Parathyroid adenoma (tissue), 2 donors: ENCODE data around the gene NIF3L1.
"Not testable (repeated sequence)": the region's sequence is repeated elsewhere in the genome, so short reads cannot be mapped to it uniquely, and the experiment has no call there.

Experiments
- H2AFZ ChIP-seq: fragments of 300-600 bp; sonication (generic); one replicate; pipeline ENCODE4 v1.7.0; 2017; ENCODE audit warnings: antibody characterized with exemption, mild to moderate bottlenecking
- H3K27ac ChIP-seq: fragments of 300-600 bp; sonication (generic); one replicate; pipeline ENCODE4 v1.7.0; 2017
- H3K27me3 ChIP-seq: fragments of 300-600 bp; sonication (generic); one replicate; pipeline ENCODE4 v1.7.0; 2017; ENCODE audit warnings: low read length; ENCODE audit not compliant: control insufficient read depth, insufficient read depth
- H3K36me3 ChIP-seq: fragments of 300-600 bp; sonication (generic); one replicate; pipeline ENCODE4 v1.7.0; 2017; ENCODE audit warnings: low read length; ENCODE audit not compliant: control insufficient read depth, insufficient read depth
- H3K4me1 ChIP-seq: fragments of 300-600 bp; sonication (generic); one replicate; pipeline ENCODE4 v1.7.0; 2017; ENCODE audit warnings: control low read depth
- H3K4me2 ChIP-seq: fragments of 300-600 bp; sonication (generic); one replicate; pipeline ENCODE4 v1.7.0; 2017; ENCODE audit warnings: low read length
- H3K4me3 ChIP-seq: fragments of 300-600 bp; sonication (generic); one replicate; pipeline ENCODE4 v1.7.0; 2017; ENCODE audit warnings: low read depth, low read length
- H3K79me2 ChIP-seq: fragments of 300-600 bp; sonication (generic); one replicate; pipeline ENCODE4 v1.7.0; 2017; ENCODE audit warnings: control low read depth
- H3K9ac ChIP-seq: fragments of 300-600 bp; sonication (generic); one replicate; pipeline ENCODE4 v1.7.0; 2017; ENCODE audit warnings: mild to moderate bottlenecking
- H3K9me3 ChIP-seq: fragments of 300-600 bp; sonication (generic); one replicate; pipeline ENCODE4 v1.7.0; 2017; ENCODE audit warnings: low read length; ENCODE audit not compliant: control insufficient read depth
- TF ChIP-seq, protein P1 (sequence below): fragments of 300-600 bp; sonication (generic); IDR thresholded peaks from one replicate; pipeline ENCODE4 v1.7.0; 2017; ENCODE audit warnings: antibody characterized with exemption, mild to moderate bottlenecking
- donor health status: primary hyperparathyroidism.

Gene NIF3L1

DNA sequence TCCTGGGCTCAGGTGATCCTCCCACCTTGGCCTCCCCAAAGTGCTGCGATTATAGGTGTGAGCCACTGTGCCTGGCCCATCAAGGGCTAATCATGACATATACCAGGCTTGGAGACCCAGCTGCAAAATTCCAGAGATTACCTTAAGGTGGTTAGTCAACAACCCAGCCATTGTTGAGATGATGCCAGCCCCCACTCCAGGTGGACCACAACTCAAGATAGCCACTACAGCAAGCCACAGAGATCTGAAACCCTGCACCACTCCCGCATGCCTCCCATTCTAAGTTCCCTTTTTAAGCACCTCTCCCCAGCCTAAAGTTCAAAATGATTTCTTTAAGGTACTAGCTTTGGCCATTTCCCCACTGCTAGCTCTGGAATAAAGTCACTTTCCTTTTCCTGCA is 20.2 kb upstream of the NIF3L1 start:
- Histone ChIP-seq H3K4me3 (no peak overlapping the region), H3K36me3 (no peaks in the 10 kb centered on the region), H3K4me1 (no peaks in the 10 kb centered on the region), H2AFZ (no peak overlapping the region), H3K9ac (no peak overlapping the region), H3K9me3 (no peaks in the 10 kb centered on the region), H3K4me2 (no peak overlapping the region), H3K27ac (no peak overlapping the region), H3K79me2 (no peaks in the 10 kb centered on the region), H3K27me3 (no peaks in the 10 kb centered on the region)
- TF ChIP-seq, protein P1, sequence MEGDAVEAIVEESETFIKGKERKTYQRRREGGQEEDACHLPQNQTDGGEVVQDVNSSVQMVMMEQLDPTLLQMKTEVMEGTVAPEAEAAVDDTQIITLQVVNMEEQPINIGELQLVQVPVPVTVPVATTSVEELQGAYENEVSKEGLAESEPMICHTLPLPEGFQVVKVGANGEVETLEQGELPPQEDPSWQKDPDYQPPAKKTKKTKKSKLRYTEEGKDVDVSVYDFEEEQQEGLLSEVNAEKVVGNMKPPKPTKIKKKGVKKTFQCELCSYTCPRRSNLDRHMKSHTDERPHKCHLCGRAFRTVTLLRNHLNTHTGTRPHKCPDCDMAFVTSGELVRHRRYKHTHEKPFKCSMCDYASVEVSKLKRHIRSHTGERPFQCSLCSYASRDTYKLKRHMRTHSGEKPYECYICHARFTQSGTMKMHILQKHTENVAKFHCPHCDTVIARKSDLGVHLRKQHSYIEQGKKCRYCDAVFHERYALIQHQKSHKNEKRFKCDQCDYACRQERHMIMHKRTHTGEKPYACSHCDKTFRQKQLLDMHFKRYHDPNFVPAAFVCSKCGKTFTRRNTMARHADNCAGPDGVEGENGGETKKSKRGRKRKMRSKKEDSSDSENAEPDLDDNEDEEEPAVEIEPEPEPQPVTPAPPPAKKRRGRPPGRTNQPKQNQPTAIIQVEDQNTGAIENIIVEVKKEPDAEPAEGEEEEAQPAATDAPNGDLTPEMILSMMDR = no peak

DNA sequence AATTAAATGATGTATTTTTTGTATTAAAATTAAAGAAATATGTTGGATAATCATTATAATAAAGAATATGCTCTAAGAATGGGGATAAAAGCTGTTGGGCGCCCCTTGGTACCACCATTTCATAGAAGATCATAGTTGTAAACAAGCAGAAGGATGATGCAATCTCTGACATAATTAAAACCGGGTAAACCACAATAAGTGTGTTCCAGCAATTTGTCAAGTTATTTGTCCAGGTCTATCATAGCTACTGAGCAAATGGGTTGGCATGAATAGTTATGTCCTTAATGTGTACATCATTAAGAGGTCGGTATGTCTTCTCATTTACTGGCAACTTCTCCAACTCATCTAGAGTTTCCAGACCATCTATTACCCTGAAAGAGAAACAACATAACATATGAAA is 18.0 kb upstream of the NIF3L1 start:
- no peaks in the 10 kb centered on the region for H3K9me3 ChIP-seq
- no peaks in the 10 kb centered on the region for H3K4me1 ChIP-seq
- no peak overlapping the region for H3K27ac ChIP-seq
- no peaks in the 10 kb centered on the region for H3K79me2 ChIP-seq
- H3K4me3 ChIP-seq = no peak overlapping the region
- H3K4me2 ChIP-seq = no peak overlapping the region
- H3K36me3 ChIP-seq = no peaks in the 10 kb centered on the region
- TF ChIP-seq, protein P1 = no peak
- no peak overlapping the region for H2AFZ ChIP-seq
- no peak overlapping the region for H3K9ac ChIP-seq
- no peaks in the 10 kb centered on the region for H3K27me3 ChIP-seq

DNA sequence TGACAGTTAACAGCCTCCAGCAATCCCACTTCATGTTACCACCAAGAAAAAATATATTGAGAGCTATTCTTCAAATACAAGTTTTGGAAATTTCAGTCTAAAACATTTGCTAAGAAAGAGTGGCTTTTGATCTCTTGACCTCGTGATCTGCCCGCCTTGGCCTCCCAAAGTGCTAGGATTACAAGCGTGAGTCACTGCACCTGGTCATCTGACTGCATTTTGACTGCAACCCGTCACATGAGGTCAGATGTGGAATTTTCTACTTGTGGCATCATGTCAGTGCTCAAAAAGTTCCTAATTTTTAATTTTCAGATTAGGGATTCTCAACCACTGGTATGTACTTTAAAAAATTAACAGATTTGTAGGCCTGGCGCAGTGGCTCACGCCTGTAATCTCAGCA is 15.6 kb upstream of the NIF3L1 start:
- no peaks in the 10 kb centered on the region for H3K36me3 ChIP-seq
- H2AFZ ChIP-seq = no peak overlapping the region
- no peaks in the 10 kb centered on the region for H3K9me3 ChIP-seq
- no peak overlapping the region for H3K4me2 ChIP-seq
- H3K27me3 ChIP-seq = no peaks in the 10 kb centered on the region
- H3K4me1 ChIP-seq = no peaks in the 10 kb centered on the region
- TF ChIP-seq, protein P1 = no peak
- H3K79me2 ChIP-seq = no peaks in the 10 kb centered on the region
- H3K27ac ChIP-seq = no peak overlapping the region
- H3K4me3 ChIP-seq = no peak overlapping the region
- H3K9ac ChIP-seq = no peak overlapping the region

DNA sequence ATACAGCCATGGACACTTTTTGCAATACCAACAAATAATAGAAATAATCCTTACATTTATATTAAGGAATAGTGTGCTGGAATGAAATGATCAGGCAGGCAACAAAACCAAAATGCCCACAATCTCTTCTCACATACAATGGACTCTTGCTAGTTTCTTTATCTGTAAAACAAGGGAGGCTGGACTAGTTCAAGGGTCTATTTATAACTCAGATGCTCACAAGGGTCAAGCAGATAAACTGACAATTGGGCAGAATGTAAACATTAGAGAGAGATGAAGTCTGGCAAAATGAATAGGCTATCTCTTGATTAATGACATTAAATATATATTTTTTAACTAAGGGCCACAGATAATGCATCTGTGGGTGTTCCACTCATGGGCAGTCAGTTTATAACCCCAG is 11.7 kb upstream of the NIF3L1 start:
- H3K9ac ChIP-seq = no peak overlapping the region
- no peak overlapping the region for H2AFZ ChIP-seq
- no peaks in the 10 kb centered on the region for H3K9me3 ChIP-seq
- no peaks in the 10 kb centered on the region for H3K27me3 ChIP-seq
- no peak overlapping the region for H3K4me3 ChIP-seq
- H3K4me1 ChIP-seq = no peaks in the 10 kb centered on the region
- H3K4me2 ChIP-seq = no peak overlapping the region
- H3K27ac ChIP-seq = no peak overlapping the region
- no peaks in the 10 kb centered on the region for H3K36me3 ChIP-seq
- TF ChIP-seq, protein P1 = no peak
- H3K79me2 ChIP-seq = no peaks in the 10 kb centered on the region

DNA sequence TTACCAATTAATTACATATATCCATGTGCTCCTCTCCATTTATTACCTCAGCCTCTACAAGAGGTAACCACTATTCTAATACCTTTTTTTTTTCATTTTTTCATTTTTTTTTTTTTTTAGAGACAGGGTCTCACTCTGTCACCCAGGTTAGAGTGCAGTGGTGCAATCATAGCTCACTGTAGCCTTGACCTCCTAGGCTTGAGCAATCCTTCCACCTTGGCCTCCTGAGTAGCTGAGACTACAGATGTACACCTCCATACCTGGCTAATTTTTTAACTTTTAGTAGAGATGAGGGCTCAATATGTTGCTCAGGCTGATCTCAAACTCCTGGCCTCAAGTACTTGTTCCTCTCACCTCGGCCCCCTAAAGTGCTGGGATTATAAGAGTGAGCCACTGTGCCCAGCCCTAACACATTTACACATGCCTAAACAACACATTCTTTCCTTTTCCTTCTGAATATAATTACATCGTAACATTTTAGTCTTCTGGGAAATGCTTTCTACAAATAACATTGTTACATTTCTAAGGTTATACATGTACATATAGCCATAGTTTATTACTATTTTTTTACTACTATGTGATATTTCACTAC is 10.8 kb upstream of the NIF3L1 start:
- Histone ChIP-seq H3K27ac (no peak overlapping the region), H3K9ac (no peak overlapping the region), H3K79me2 (no peaks in the 10 kb centered on the region), H2AFZ (no peak overlapping the region), H3K27me3 (no peaks in the 10 kb centered on the region), H3K4me2 (no peak overlapping the region), H3K36me3 (no peaks in the 10 kb centered on the region), H3K9me3 (no peaks in the 10 kb centered on the region), H3K4me3 (no peak overlapping the region), H3K4me1 (no peaks in the 10 kb centered on the region)
- TF ChIP-seq, protein P1 = no peak

DNA sequence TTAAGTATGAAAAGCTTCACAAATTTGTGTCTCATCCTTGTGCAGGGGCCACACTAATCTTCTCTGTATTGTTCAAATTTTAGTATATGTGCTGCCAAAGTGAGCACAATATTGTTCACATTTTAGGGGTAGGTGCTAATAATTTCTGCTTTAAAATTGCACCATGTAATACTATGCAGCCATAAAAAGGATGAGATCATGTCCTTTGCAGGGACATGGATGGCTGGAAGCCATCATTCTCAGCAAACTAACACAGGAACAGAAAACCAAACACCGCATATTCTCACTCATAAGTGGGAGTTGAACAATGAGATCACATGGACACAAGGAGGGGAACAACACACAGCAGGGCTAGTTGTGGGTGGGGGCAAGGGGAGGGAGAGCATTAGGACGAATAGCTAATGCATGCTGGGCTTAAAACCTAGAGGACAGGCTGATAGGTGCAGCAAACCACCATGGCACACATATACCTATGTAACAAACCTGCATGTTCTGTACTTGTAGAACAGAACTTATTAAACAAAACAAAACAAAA is 7.4 kb upstream of the NIF3L1 start:
- H3K27me3 ChIP-seq, H2AFZ ChIP-seq, H3K27ac ChIP-seq, H3K36me3 ChIP-seq, H3K4me2 ChIP-seq, H3K9ac ChIP-seq, H3K9me3 ChIP-seq, H3K4me3 ChIP-seq, H3K4me1 ChIP-seq, H3K79me2 ChIP-seq: not testable (repeated sequence)
